GM12864 (cell line): ENCODE measurements around the gene ANKH.

ENCODE experiments used
- DNase-seq: peaks from one replicate; pipeline ENCODE4 v3.0.0-alpha.2; 2011; ENCODE audit warnings: low read depth
- H3K4me3 ChIP-seq: 2 replicates; pipeline ENCODE4 v1.5.1; 2011; ENCODE audit warnings: mild to moderate bottlenecking, low read depth, low read length, control low read depth
- TF ChIP-seq, protein P1 (sequence below): IDR thresholded peaks from 2 replicates; pipeline ENCODE4 v1.5.1; 2011; ENCODE audit warnings: low read depth, mild to moderate bottlenecking, moderate library complexity, low read length, control low read depth, inconsistent platforms; ENCODE audit errors: missing control alignments

ANKH gene

DNA sequence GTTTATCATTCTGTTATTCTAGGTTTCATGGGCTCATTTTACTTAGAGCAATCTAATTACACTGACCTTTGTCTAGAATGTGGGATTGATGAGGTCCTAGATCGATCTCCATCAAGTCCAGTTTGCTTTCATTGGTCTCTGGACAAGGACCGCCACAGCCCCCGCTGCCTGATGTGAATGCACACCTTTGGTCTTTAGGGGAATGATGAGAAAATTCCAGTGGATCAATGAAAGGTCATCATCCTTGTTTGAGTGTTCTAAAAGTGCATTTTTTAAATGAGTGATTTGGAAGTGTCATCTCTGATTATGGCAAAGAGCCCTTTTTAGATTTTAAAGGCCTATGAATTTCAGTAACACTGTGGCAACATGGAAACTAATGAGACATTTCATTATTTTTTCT, 2.2 kb upstream of the ANKH start:
- H3K4me3 ChIP-seq, result no peak overlapping the region

GRCh38 chr5:14873093-14873492, 1.5 kb upstream of the ANKH start:
- H3K4me3 ChIP-seq, result no peak overlapping the region

More for the DNA sequence above, 2.2 kb upstream of the ANKH start:
- TF ChIP-seq, protein P1, sequence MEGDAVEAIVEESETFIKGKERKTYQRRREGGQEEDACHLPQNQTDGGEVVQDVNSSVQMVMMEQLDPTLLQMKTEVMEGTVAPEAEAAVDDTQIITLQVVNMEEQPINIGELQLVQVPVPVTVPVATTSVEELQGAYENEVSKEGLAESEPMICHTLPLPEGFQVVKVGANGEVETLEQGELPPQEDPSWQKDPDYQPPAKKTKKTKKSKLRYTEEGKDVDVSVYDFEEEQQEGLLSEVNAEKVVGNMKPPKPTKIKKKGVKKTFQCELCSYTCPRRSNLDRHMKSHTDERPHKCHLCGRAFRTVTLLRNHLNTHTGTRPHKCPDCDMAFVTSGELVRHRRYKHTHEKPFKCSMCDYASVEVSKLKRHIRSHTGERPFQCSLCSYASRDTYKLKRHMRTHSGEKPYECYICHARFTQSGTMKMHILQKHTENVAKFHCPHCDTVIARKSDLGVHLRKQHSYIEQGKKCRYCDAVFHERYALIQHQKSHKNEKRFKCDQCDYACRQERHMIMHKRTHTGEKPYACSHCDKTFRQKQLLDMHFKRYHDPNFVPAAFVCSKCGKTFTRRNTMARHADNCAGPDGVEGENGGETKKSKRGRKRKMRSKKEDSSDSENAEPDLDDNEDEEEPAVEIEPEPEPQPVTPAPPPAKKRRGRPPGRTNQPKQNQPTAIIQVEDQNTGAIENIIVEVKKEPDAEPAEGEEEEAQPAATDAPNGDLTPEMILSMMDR, result no peak
- DNase-seq, result no peak

GRCh38 chr5:14872070-14872989, 752 bp upstream of the ANKH start:
- TF ChIP-seq, protein P1, result peak; percentile 20
- H3K4me3 ChIP-seq, result peak overlapping the region; percentile 63
- no peak for DNase-seq

More at GRCh38 chr5:14873093-14873492, 1.5 kb upstream of the ANKH start:
- TF ChIP-seq, protein P1, result no peak
- DNase-seq, result no peak

DNA sequence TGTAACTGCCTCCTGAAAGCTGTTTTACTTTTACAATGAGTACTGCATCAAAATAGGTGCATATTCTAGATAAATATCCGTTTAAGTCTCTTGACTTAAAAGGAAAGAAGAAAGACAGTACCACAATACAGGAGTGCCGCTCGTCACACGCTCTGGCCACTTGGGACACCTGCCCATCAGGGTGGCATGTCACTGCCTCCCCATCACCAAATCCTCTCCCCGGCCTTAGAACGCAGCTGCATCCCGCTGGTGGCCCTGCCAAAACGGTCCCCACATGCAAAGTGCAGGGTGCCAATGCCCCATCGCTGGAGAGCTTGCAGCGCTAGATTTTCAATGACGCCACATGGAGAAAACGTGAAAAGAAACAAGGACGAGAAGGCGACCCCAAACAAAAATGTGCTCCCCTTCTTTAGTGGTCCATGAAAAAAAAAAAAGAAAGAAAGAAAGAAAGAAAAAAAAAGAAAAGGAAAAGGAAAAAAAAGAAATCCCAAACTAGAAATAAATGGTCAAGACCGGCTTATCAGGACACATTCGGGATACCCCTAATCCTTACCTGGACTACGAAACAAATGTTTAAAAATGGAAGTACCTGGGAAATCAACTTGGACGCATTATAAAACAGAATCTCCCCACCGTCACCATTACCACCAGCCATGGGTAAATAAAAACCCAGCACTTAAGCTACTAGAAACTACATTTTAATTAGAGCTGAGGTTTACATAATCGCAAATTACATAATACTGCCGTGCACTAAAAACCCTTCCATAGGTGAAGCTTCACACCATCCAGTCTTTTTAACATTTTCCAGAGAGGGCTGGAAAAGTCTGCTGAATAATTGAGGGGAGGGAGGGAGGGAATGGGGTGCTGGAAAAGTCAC, 1.0 kb downstream of the ANKH start:
- TF ChIP-seq, protein P1, result peak; percentile 51

GRCh38 chr5:14869668-14870164, 1.9 kb downstream of the ANKH start:
- TF ChIP-seq, protein P1, result no peak
- H3K4me3 ChIP-seq, result peak overlapping the region; percentile 74
- DNase-seq, result no peak

More for the DNA sequence above, 1.0 kb downstream of the ANKH start:
- H3K4me3 ChIP-seq, result peak overlapping the region; percentile 74
- peak; percentile 26 for DNase-seq

GRCh38 chr5:14869233-14869632, 2.3 kb downstream of the ANKH start:
- TF ChIP-seq, protein P1, result no peak
- H3K4me3 ChIP-seq, result no peak overlapping the region
- DNase-seq, result no peak
